Osteocyte (in vitro differentiated cells): ENCODE measurements around the gene FZD2. TPM values are rescaled to one million over a fixed set of nuclear protein-coding genes. Genes with fewer than 3 reads are reported as not detected.

Experiments
- DNase-seq: peaks from one replicate; pipeline ENCODE4 v3.0.0; 2021; ENCODE audit warnings: mixed read lengths; ENCODE audit not compliant: unreplicated experiment; ENCODE audit errors: extremely low spot score
- H3K27ac Mint-ChIP-seq: one replicate; pipeline ENCODE4 v1.8.0; 2021; ENCODE audit warnings: mild to moderate bottlenecking, mixed read lengths; ENCODE audit not compliant: unreplicated experiment
- H3K27me3 Mint-ChIP-seq: one replicate; pipeline ENCODE4 v1.8.0; 2021; ENCODE audit warnings: mixed read lengths; ENCODE audit not compliant: unreplicated experiment
- H3K36me3 Mint-ChIP-seq: one replicate; pipeline ENCODE4 v1.8.0; 2021; ENCODE audit warnings: mixed read lengths; ENCODE audit not compliant: unreplicated experiment
- H3K4me1 Mint-ChIP-seq: one replicate; pipeline ENCODE4 v1.8.0; 2021; ENCODE audit warnings: mixed read lengths; ENCODE audit not compliant: unreplicated experiment
- H3K4me3 Mint-ChIP-seq: one replicate; pipeline ENCODE4 v1.8.0; 2021; ENCODE audit warnings: mild to moderate bottlenecking, moderate library complexity, mixed read lengths; ENCODE audit not compliant: unreplicated experiment
- H3K9me3 Mint-ChIP-seq: one replicate; pipeline ENCODE4 v1.8.0; 2021; ENCODE audit warnings: mixed read lengths; ENCODE audit not compliant: unreplicated experiment
- total RNA-seq: library from RNA; stranded (reverse); gene quantifications from 2 replicates; pipeline ENCODE4 v1.2.1, GENCODE V29; 2021
- TF ChIP-seq, protein P1 (sequence below): fragments of 200-600 bp; sonication (generic); IDR thresholded peaks from 2 replicates; pipeline ENCODE4 v1.5.0; 2021; ENCODE audit warnings: antibody characterized with exemption, mild to moderate bottlenecking, moderate library complexity

Gene FZD2
- total RNA-seq, 1 donor from 2014 or later, result 203 TPM

DNA sequence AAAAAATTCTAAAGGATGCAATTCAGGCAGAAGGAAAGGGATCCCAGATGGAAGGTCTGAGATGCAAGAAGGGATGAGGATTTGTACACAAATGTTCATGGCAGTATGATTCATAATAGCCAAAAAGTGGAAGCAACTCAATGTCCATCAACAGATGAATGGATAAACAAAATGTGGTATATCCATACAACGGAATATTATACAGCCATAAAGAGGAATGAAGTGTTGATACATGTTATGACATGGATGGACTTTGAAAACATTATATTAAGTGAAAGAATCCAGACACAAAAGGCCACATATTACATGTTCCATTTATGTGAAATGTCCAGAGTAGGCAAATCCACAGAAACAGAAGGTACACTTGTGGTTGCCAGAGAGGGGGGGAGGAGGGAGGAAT lies 30.2 kb upstream of the FZD2 start:
- no peak for DNase-seq
- H3K27ac Mint-ChIP-seq, result no peak overlapping the region
- no peaks in the 10 kb centered on the region for H3K27me3 Mint-ChIP-seq
- no peaks in the 10 kb centered on the region for H3K4me1 Mint-ChIP-seq
- no peak overlapping the region for H3K4me3 Mint-ChIP-seq
- TF ChIP-seq, protein P1, sequence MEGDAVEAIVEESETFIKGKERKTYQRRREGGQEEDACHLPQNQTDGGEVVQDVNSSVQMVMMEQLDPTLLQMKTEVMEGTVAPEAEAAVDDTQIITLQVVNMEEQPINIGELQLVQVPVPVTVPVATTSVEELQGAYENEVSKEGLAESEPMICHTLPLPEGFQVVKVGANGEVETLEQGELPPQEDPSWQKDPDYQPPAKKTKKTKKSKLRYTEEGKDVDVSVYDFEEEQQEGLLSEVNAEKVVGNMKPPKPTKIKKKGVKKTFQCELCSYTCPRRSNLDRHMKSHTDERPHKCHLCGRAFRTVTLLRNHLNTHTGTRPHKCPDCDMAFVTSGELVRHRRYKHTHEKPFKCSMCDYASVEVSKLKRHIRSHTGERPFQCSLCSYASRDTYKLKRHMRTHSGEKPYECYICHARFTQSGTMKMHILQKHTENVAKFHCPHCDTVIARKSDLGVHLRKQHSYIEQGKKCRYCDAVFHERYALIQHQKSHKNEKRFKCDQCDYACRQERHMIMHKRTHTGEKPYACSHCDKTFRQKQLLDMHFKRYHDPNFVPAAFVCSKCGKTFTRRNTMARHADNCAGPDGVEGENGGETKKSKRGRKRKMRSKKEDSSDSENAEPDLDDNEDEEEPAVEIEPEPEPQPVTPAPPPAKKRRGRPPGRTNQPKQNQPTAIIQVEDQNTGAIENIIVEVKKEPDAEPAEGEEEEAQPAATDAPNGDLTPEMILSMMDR, result no peak
- H3K9me3 Mint-ChIP-seq, result no peaks in the 10 kb centered on the region
- no peaks in the 10 kb centered on the region for H3K36me3 Mint-ChIP-seq

DNA sequence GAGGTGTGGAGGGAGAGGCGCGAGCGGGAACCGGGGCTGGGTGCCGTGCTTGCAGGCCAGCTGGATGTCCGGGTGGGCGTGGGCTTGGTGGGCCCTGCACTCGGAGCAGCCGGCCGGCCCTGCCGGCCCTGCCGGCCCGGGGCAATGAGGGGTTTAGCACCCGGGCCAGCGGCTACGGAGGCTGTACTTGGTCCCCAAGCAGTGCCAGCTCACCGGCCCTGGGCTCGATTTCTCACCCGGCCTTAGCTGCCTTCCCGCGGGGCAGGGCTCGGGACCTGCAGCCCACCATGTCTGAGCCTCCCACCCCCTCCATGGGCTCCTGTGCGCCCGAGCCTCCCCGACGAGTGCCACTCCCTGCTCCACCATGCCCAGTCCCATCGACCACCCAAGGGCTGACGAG lies 29.3 kb upstream of the FZD2 start:
- no peaks in the 10 kb centered on the region for H3K36me3 Mint-ChIP-seq
- no peaks in the 10 kb centered on the region for H3K4me1 Mint-ChIP-seq
- no peak overlapping the region for H3K4me3 Mint-ChIP-seq
- TF ChIP-seq, protein P1, result no peak
- no peaks in the 10 kb centered on the region for H3K27me3 Mint-ChIP-seq
- H3K27ac Mint-ChIP-seq, result no peak overlapping the region
- no peaks in the 10 kb centered on the region for H3K9me3 Mint-ChIP-seq
- no peak for DNase-seq

DNA sequence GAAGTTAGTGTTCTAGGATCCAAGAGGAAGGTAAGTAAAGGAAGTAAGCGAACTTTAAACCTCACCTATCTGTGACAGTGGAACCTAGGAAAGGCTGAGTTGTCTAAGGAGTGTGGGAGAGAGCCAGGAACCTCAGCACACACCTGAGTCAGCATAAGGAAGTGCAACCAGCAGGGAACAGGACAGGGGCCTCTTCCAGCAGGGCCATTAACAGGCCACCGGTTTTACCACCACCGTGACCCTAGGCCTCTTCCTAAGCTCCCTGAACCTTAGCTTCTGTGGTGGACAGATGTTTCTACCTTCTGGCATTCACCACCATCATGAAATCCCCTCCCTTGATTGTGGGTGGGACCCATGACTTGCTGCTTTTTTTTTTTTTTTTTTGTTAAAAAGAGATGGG lies 27.4 kb upstream of the FZD2 start:
- DNase-seq, result no peak
- Mint-ChIP-seq H3K27ac (no peak overlapping the region), H3K36me3 (no peaks in the 10 kb centered on the region), H3K9me3 (no peaks in the 10 kb centered on the region), H3K27me3 (no peaks in the 10 kb centered on the region), H3K4me3 (no peak overlapping the region), H3K4me1 (peaks cover 12% of the 10 kb centered on the region)
- TF ChIP-seq, protein P1, result no peak

- H3K9me3 Mint-ChIP-seq, result no peaks in the 10 kb centered on the region
- peaks cover 22% of the 10 kb centered on the region for H3K4me1 Mint-ChIP-seq
- H3K27me3 Mint-ChIP-seq, result no peaks in the 10 kb centered on the region
- H3K27ac Mint-ChIP-seq, result no peak overlapping the region
- TF ChIP-seq, protein P1, result no peak
- H3K36me3 Mint-ChIP-seq, result no peaks in the 10 kb centered on the region
- no peak for DNase-seq
- no peak overlapping the region for H3K4me3 Mint-ChIP-seq
These were observed 26.3 kb upstream of the FZD2 start for GRCh38 chr17:44530896-44531418.

GRCh38 chr17:44533533-44534246 lies 23.6 kb upstream of the FZD2 start:
- TF ChIP-seq, protein P1, result peak; percentile 99
- peak; percentile 97 for DNase-seq
- H3K4me1 Mint-ChIP-seq, result peaks cover 42% of the 10 kb centered on the region

More at GRCh38 chr17:44533533-44534246, 23.6 kb upstream of the FZD2 start:
- no peaks in the 10 kb centered on the region for H3K27me3 Mint-ChIP-seq
- peak overlapping the region; percentile 86 for H3K27ac Mint-ChIP-seq
- no peaks in the 10 kb centered on the region for H3K9me3 Mint-ChIP-seq
- peak overlapping the region; percentile 30 for H3K4me3 Mint-ChIP-seq
- no peaks in the 10 kb centered on the region for H3K36me3 Mint-ChIP-seq
